Lower lobe of right lung (tissue), 2 donors: ENCODE results near the gene THOP1. TPM values are rescaled to one million over a fixed set of nuclear protein-coding genes. Genes with fewer than 3 reads are reported as not detected.

Experiments used
- ATAC-seq, 2 donors: fragments of 200-7000 bp; cut with Tn5 transposase; one replicate each; pipeline ENCODE4 v1.9.1; 2020 to 2022; ENCODE audit warnings: mild to moderate bottlenecking in 2 of 2, moderate library complexity in 2 of 2
- DNase-seq: peaks from one replicate; pipeline ENCODE4 v3.0.0-alpha.2; 2020
- H3K27ac ChIP-seq: fragments of 200-600 bp; one replicate; pipeline ENCODE4 v1.8.0; 2022
- H3K27me3 ChIP-seq: fragments of 200-600 bp; one replicate; pipeline ENCODE4 v1.8.0; 2022; ENCODE audit warnings: low read depth
- H3K36me3 ChIP-seq: fragments of 200-600 bp; one replicate; pipeline ENCODE4 v1.8.0; 2022; ENCODE audit warnings: mild to moderate bottlenecking
- H3K4me1 ChIP-seq: fragments of 200-600 bp; one replicate; pipeline ENCODE4 v1.8.0; 2022
- H3K4me3 ChIP-seq: fragments of 200-600 bp; one replicate; pipeline ENCODE4 v1.8.0; 2022; ENCODE audit warnings: mild to moderate bottlenecking
- H3K9me3 ChIP-seq: fragments of 200-600 bp; one replicate; pipeline ENCODE4 v1.8.0; 2022
- intact Hi-C: fragments of 100-400 bp; cut with DNase I; formaldehyde crosslinking; loops from one replicate; pipeline ENCODE4 v1.11.0; 2022
- total RNA-seq: library from RNA; stranded (reverse); fragmentation: NEBNext Ultra II Directional; extraction: Animal tissue kit (Norgen Biotek cat#: 25700); gene quantifications from one replicate; pipeline ENCODE4 v1.2.1, GENCODE V29; 2021
- TF ChIP-seq, protein P1 (sequence below): fragments of 200-600 bp; IDR thresholded peaks from one replicate; pipeline ENCODE4 v1.8.0; 2022; ENCODE audit warnings: antibody characterized with exemption, mild to moderate bottlenecking
- donor health status: DM: no; HTN: yes; CAD: no; lungs with severe emphysema.

THOP1 gene
- total RNA-seq, 1 donor from 2014 or later, result 34.9 TPM

GRCh38 chr19:2811735-2812413 lies 26.6 kb downstream of the THOP1 start:
- no peak for ATAC-seq
- Histone ChIP-seq H3K4me1 (no peaks in the 10 kb centered on the region), H3K4me3 (no peak overlapping the region), H3K27ac (no peak overlapping the region), H3K27me3 (no peaks in the 10 kb centered on the region), H3K9me3 (no peaks in the 10 kb centered on the region), H3K36me3 (peaks cover 47% of the 10 kb centered on the region)
- DNase-seq, result no peak
- TF ChIP-seq, protein P1, sequence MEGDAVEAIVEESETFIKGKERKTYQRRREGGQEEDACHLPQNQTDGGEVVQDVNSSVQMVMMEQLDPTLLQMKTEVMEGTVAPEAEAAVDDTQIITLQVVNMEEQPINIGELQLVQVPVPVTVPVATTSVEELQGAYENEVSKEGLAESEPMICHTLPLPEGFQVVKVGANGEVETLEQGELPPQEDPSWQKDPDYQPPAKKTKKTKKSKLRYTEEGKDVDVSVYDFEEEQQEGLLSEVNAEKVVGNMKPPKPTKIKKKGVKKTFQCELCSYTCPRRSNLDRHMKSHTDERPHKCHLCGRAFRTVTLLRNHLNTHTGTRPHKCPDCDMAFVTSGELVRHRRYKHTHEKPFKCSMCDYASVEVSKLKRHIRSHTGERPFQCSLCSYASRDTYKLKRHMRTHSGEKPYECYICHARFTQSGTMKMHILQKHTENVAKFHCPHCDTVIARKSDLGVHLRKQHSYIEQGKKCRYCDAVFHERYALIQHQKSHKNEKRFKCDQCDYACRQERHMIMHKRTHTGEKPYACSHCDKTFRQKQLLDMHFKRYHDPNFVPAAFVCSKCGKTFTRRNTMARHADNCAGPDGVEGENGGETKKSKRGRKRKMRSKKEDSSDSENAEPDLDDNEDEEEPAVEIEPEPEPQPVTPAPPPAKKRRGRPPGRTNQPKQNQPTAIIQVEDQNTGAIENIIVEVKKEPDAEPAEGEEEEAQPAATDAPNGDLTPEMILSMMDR, result no peak
- intact Hi-C loops, result no loop called here

- Histone ChIP-seq H3K9me3 (no peaks in the 10 kb centered on the region), H3K27ac (no peak overlapping the region), H3K36me3 (peaks cover 40% of the 10 kb centered on the region), H3K4me3 (no peak overlapping the region), H3K27me3 (no peaks in the 10 kb centered on the region), H3K4me1 (no peaks in the 10 kb centered on the region)
- TF ChIP-seq, protein P1, result no peak
- intact Hi-C loops, result no loop called here
- DNase-seq (no peak), ATAC-seq (no peak)
Observed at GRCh38 chr19:2812414-2813234, 27.3 kb downstream of the THOP1 start.

DNA sequence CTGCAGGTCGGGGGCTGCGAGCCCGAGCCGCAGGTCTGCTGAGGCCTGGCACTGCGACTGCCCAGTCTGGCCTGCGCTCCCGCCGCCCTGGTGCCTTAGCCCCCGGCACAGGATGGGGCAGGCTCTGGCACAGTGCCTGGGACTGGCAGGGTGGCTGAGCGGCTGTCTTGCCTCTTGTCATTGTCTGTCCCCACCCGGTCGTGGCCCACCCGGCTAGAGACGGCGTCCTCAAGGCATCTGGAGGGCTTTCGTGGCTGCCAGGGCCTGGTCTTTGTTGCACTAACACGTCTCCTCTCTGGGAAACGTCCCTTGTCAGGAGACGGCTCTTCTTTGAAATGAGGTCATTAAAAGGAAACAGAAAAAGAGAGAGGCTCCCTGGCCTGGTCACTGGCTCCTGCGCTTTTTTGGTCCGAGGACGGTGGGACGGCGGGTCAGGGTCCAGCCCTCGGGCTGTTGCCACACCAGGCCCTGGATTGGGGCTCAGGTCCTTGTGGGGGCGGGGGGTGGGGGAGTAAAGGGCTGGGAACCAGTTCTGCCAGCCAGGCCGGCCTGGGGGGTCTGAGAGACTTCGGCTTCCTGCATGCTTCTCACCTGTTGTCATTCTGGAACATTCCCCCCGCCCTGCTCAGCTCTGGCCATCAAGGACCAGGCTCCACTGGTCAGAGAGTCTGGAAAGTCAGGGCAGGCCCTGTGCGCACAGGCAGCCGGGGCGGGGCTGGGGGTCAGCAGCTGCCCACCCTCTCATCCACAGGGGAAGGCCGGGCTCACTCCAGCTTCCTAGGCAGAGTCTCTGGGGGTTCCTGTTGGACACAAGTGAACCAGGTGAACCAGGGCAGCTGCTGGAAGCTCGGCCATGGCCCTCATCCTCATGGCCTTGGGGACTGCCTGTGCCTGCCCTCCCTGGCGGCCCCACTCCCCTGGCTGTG lies 28.2 kb downstream of the THOP1 start:
- H3K4me3 ChIP-seq, result no peak overlapping the region
- TF ChIP-seq, protein P1, result no peak
- H3K9me3 ChIP-seq, result no peaks in the 10 kb centered on the region
- intact Hi-C loops, result no loop called here
- H3K27me3 ChIP-seq, result no peaks in the 10 kb centered on the region
- H3K36me3 ChIP-seq, result peaks cover 31% of the 10 kb centered on the region
- ATAC-seq, result no peak
- no peaks in the 10 kb centered on the region for H3K4me1 ChIP-seq
- no peak overlapping the region for H3K27ac ChIP-seq
- DNase-seq, result no peak

DNA sequence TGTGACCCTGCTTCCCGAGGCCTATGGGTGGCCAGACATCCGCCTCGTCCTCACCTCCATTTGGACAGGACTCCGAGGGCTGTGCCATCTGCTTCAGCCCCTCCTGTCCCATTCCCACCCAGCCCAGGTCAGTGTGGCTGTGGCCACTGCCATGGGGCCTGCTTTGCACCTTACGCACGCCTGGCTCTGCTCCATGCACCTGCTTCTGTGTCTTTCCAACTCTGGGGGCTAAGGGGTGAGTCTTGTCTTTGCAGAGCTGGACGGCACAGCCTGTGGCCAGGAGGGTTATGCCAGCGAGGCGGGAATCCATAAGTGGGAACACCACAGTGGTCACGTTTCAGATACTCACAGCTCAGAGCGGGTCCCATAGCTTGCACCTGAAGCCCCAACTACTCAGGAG lies 29.1 kb downstream of the THOP1 start:
- H3K27ac ChIP-seq, result no peak overlapping the region
- ATAC-seq (no peak), DNase-seq (no peak)
- intact Hi-C loops, result no loop called here
- H3K4me3 ChIP-seq, result no peak overlapping the region
- H3K36me3 ChIP-seq, result peaks cover 22% of the 10 kb centered on the region
- no peaks in the 10 kb centered on the region for H3K27me3 ChIP-seq
- no peaks in the 10 kb centered on the region for H3K9me3 ChIP-seq
- peaks cover 4% of the 10 kb centered on the region for H3K4me1 ChIP-seq
- TF ChIP-seq, protein P1, result no peak

GRCh38 chr19:2815191-2815614 lies 29.9 kb downstream of the THOP1 start:
- ATAC-seq, result no peak
- DNase-seq, result no peak
- H3K27me3 ChIP-seq, result no peaks in the 10 kb centered on the region

More at GRCh38 chr19:2815191-2815614, 29.9 kb downstream of the THOP1 start:
- Histone ChIP-seq H3K4me1 (peaks cover 6% of the 10 kb centered on the region), H3K36me3 (peaks cover 16% of the 10 kb centered on the region), H3K9me3 (no peaks in the 10 kb centered on the region), H3K4me3 (no peak overlapping the region), H3K27ac (no peak overlapping the region)
- TF ChIP-seq, protein P1, result no peak
- intact Hi-C loops, result no loop called here
